Globus pallidus (tissue), 1 donor: ENCODE data around the gene ANO4.

Experiments
- DNase-seq: peaks from one replicate; pipeline ENCODE4 v3.0.0-alpha.2; 2015; ENCODE audit warnings: low spot score

ANO4 gene

DNA sequence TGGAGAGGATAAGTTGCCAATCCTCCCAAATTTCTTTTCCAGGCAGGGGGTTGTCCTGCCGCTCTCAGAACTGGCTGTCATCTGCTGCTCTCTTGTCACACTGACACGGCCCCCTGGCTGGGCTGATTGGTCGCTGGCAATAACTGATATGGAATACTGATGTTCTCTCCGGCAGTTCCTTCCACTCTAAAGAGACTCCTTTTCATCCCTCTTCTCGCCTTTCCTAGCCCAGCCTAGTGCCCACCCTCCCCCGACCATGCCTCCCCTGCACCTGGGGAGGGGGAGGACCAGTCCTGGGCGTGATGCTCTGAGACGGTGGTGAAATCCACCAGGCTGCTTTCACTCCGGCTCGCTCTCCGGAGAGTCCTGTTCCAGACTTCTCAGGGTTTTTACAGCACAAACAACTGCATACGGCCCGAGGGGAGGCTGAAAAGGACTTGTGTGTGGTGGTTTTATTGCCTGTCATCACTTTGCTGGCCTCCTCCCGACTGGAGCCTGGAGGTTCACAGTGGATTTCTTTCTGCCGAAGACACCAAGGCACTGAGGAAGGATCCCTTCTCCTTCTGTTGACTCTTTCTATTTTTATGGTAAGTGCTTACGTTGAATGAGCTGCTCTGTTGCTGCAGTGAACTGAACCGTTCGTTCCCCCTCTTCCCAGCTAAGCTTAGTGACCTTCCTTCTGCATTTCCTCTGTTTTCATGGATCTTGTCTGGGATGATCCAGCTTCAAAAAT is at the start of gene ANO4:
ANO4 (plus strand) TSS at position 336 of the 733 bp plus-strand sequence. CDS start 107,010 bp downstream, outside the sequence.
- DNase-seq, result peak; percentile 73

DNA sequence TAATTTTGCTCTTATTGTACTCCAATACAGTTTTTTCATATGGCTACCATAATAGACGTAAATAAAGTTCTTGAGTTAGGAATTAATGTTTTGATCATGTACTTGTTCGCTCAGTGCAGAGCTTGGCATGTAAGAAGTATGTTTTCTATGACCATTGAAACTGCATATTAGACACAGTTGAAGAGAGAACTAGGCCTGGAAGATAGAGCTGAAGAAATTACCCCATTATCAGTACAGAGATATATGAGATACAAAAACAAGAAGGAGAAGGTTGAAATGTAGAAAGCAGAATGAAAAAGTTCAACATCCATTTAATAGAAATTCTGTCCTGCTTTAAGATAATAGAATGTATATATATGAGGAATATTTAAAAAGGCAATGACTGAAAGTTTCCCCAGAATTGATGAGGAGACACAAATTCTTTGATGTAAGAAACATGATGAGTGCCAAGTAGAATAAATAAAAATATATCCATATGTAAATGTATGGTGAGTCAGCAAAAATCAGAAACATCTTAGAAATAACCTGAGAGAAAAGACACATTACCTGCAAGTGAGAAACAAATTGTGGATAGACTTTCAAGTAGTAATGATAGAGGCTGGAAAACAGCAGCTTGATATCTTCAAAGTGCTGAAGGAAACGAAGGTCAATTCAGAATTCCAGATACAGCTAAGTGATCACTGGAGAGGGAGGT is 49.1 kb upstream of the ANO4 start:
- DNase-seq, result no peak

DNA sequence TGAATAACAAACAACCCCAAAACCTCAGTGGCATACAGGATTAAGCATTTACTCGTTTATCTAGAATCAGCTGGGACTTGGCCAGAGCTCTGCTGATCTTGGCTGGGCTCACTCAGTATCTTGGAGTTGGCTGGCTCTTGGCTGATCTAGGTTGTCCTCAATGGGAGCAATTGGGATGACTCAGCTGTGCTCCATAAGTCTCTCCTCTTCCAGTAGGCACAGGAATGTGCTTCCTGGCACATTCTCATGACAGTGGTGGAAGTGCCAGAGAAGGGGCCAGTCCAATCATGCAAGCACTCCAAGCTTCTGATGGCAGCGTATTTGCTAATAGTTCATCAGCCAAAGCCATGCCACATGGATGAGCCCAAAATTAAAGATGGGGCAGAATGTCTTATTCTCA is 41.7 kb upstream of the ANO4 start:
- DNase-seq, result no peak

DNA sequence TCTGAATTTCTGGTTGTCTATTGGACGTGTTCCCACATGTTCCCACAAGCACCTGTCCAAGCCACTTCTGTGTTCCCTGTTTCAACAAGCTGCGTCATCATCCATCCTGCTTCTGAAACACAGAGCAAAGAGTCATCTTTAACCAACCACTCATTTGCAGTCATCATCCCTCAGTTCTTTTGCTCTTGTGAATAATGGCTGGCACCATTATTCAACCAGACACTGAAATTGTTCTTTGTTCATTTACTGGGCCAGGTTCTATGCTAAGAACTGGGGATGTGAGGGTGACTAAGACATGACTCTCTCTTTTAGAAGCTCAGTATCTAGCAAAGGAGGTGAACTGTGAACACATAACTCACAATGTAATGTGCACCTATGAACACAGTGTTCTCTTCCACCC is 40.7 kb upstream of the ANO4 start:
- DNase-seq, result no peak

DNA sequence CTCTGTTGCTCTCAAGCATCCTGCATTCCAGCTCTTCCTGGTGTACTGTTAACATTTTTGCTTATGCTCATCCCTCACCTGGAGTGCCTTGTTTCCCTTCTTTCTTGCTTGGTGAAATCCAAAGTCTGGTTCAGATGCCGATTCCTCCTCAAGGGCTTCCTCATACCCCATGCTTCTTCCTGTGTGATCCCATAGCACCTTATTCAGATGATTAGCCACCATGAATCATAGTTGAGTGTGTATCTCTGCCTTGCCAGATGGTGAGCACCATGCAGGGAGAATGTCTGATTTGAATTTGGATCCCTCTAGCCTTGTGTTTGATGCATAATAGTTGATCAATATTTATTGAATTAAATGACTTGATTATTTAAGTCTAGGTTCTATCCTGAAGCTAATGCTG is 39.4 kb upstream of the ANO4 start:
- no peak for DNase-seq

DNA sequence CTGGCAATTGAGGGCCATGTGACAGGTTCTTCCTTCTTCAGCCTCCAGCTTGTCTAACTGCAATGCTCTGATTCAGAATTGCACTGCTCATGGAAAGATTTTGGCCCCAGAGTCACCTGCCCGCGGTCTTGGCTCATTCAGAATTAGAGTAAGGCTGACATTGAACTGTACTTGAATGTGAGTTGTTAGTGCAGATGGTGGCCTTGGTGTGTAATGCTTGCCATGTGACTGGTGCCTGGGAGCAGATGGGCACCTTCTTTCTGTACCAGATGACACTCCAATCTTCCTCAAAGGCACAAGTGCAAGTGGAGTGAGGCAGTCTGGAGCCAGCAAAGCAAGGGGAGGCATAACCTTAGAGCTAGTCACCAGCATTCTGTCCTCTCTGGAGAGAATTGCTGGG is 36.5 kb upstream of the ANO4 start:
- no peak for DNase-seq

DNA sequence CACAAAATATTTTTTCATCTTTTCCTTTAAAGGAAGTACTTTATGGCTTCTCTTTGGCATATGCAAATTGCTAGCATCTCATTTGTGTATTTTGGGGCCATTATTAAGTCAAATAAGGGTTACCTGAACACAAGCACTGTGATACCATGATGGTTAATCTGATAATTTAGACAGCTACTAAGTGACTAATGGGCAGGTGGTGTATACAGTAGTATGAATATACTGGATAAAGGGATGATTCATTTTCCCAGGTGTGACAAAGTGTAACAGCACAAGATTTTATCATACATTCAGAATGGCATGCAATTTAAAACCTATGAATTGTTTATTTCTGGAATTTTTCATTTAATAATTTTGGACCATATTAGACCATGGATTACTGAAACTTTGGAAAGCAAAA is 27.2 kb upstream of the ANO4 start:
- no peak for DNase-seq

DNA sequence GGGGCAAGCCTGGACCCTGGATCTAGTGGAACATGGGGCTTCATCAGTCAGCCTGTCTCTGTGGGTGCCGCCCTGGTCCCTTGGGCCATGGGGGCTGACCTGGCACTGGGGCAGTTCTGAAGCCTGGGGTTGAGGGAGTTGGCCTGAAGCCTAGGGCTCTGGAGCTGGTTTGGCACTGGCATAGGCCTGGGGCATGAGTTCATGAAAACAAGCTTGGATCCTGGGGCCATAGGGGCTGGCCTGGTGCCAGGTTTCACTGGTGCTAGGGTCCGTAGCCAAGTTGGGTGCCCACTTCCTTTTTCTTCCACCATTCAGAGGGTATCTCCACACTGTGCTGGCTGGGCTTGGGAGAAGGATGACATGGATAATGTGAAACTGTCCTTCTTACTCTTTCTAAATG is 26.6 kb upstream of the ANO4 start:
- DNase-seq, result no peak

DNA sequence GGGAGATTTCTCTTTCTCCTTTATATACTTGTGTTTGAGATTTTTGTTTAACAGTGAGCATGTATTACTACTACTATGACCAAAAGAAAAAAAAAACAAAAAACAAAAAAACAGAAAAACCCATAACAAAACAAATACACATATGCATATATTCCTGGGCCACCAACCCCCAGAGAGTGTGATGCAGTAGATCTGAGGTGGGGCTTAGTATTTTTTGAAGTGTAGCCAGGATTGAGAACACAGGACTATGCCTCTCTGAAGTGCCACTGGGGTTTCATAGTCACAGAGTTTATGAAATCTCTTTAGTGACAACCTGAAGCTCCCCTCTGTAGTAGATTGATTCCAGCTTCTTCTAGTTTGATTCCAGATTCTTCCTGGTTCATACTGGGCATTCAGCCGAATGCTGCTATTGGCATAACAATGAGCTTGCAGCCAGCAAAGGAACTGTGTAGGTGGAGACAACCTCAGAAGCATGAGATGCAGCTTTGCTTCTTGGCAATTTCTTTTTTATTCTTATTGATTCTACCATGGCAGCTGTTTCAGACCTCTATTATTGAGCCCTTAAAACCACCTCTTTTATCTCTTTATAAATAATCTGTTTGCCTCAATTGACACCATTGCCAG is 15.5 kb upstream of the ANO4 start:
- DNase-seq, result no peak

DNA sequence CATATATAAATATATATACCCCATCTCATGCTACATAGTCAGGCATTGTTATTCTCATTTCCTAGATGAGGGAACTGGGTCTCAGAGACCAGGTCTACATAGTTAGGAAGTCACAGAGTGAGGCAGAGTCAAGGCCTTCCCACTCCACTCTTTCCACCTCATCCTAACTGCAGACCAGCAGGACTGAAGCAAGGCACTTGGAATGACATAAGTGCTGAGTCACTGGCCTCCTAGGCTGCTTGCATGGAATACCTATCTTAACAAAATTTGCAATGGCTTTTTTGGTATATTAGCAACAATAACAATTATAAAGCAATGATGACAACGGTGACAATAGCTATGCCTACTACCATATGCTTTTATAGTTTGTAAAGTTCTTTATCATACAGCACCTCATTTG is 5.4 kb upstream of the ANO4 start:
- no peak for DNase-seq

DNA sequence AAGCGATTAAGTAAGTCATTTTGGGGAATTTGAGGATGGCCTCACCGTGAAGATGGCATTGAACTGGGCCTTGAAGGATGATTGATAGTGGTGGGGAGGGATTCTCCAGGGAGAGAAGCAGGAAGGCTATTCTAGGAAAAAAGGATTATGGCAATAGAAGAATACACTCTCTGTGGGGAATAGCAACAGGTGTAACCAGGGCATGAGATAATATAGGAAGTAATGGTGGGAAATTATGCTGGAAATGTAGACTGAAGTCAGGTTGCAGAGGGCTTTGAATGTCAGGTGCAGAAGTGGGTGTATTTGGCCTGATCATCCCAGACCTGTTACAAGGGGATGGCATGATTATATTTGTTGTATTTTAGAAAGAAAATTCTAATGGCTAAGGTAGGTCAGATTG is 4.6 kb upstream of the ANO4 start:
- no peak for DNase-seq

DNA sequence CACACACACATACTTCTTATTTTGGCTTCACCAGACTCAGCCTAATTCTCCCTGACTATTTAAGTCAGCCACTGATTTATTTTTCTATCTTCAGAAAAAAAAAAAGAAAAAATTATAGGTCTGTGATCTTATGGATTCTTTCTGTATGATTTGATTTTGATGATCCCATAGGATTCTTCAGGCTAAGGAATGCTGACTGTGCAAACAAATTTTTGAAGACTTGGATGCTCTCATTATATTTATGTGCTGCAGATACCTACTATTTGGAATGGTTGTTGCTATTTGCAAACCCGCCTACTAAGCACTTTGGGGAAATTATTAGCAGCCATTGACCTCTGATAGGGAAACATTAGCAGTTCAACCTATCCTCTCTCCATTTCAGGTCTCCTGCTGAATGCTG is 4.0 kb upstream of the ANO4 start:
- DNase-seq, result no peak

DNA sequence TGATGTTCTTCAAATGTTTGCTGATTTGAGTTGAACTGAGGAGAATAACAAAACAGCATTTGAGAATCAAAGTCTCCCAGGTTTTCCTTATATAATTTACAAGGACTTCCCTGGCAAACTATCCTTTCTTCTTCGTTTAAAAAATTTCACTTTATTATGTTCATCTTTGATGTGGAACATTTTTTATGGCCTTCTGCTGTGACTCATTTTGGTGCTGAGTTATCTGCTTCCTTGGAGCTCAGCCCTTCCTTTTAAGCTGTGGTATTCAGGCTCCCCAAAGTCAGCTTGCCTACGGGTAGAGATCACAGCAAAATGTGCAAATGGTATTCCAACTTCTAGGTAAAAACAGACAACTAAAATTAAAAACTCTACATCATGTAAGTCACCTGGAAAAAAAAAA is 1.4 kb upstream of the ANO4 start:
- no peak for DNase-seq

DNA sequence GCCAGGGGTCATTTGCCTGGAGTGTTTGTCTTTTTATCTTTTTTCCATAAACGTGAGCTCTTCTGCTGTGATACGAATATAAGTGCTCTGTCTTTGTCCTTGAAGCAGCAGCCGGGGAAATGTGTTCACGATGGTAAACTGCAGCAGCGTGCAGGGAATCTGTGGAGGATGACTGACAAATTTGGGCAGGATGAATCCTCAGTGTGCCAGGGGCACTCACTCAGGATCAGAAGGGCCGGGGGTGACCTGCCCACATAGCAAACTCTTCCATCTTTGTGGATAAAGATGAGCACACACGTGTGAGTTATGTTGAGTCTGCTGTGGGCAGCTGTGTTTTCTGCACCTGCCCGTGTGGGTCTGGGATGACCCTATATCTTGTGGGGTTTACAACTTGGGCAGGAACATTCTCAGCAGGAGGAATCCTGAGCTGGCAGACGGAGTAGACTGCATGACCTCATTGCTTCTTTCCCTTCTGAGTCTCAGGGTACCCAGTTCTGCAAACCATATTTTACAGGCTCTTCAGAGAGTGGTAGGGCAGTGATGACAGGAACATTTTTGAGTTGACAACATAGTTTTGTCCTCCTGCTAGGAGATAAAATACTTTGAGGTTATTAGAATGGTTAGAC is 711 bp downstream of the ANO4 start:
- peak; percentile 58 for DNase-seq

DNA sequence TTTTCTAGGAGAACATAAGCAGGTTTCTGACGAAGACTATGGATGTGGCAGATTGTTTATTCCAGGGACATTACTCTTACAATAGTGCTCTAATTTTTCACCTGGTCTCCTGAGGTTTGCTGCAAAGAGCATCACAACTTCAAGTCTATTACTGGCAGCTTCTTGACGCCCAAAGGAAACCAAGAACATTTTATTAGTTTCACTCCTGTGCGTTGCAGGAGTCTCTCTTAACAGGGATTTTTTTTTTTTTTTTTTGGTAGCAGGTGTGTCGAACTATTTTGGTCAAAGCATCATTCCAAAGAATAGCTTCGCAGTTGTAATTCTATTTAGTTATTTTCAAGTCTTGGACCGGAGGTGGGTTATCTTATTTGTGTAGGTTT is 1.2 kb downstream of the ANO4 start:
- DNase-seq, result no peak

DNA sequence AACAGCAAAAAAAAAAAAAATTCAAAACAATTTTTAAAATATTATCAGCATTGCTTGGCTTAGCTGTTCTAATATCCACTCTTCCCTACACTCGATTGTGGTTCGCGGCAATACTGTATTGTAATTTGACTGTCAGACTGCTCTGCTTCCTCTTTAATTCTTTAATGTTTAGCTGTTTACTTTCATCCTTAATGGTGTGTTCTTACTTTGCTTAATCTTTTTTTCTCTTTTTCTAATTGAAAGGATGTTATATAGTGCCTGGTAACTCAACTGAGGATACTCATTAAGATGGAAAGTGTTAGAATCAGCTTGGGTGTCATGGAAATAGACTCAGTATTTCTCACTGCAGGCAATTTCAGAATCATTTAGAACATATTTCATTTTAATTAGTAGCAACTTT is 2.0 kb downstream of the ANO4 start:
- DNase-seq, result peak; percentile 55

DNA sequence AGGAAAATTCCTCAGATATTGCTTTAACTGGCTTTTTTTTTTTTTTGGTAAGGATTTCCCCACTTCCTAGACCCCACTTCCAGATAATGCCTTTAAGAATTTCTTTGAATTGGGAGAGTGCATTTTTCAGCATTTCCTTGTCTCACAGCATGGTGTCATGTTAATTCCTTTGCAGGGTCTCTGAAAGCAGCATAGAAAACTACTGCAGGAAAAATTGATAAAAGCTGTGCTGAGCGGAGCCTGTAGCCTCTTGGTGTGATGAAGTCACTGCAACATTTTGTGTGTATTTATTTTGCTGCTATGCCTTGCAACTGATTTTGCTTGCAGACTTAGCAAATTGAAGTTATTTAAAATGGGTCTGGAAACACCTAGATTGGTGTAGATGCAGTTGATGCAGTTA is 2.7 kb downstream of the ANO4 start:
- peak; percentile 72 for DNase-seq

DNA sequence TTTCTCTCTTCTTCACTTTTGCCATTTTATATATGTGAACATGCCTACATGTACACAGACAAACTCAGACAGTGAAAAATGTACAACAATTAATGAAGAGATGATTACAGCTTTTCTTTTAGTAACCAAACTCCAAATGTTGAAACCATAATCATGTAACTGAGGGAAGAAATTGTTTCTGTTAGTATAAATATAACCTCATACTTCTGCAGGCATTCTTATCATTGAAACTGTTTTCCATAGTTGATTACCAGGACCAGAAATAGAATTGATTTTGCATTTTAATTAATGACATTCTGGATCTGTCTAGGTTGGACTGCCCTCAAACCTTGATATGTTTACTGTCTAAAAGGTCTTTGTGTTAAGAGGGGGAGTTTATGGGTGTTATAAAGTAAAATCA is 3.2 kb downstream of the ANO4 start:
- DNase-seq, result no peak

DNA sequence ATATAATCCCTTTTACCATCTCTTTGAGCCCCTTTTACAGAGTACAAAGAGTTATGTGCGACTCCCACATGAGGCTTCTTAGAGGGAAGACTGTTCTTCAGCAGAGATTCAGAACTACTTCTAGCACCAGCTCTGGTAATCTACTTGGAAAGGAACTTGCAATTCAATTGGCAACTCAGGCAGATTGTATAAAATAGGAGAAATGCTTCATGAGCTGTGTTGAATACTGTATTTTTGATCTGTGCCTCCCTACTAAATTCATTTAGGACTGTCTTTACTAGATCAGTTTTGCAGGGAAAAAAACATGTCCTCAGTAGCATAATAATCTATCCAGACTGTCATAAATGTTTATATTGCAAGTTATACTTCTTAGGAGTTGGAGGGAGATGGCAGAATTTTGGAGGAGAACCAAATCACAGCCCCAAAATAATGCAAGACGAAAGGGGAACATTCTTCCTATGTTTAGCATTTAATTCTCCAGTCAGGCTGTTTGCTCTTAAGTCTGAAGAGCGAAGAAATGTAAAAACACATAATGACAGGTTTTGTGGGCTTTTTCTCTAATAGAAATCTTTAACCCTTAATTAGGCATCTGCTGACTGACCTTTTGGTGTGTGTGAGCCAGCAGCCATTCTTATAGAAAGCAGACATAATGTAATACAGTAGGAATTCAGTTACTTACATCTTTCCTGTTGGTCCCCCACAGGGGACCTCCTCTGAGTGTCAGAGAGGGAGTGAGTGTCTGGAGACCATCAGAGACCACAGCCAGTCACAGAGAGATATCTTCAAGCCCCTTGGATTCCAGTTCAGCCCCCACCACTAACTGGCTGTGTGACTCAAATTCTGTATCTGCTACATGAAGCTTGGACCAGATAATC is 3.9 kb downstream of the ANO4 start:
- DNase-seq, result peak; percentile 54

DNA sequence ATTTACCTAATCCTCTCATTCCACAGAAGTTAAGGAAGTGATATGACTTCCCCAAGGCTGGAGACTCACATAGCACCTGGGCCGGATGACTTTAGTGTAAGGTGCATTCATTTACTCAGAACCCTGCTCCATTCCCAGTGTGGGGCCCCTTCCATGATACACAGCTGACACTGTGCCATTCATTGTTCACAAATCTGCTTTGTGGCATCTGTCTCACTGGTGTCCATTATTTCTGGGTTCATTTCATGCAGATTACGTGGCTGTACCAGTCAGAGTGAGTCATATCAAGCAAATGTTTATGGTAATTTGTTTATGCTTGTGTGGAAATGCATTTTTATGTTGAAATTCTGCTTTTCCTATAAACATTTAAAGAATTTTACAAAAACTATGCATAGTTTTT is 5.2 kb downstream of the ANO4 start:
- DNase-seq, result peak; percentile 87

DNA sequence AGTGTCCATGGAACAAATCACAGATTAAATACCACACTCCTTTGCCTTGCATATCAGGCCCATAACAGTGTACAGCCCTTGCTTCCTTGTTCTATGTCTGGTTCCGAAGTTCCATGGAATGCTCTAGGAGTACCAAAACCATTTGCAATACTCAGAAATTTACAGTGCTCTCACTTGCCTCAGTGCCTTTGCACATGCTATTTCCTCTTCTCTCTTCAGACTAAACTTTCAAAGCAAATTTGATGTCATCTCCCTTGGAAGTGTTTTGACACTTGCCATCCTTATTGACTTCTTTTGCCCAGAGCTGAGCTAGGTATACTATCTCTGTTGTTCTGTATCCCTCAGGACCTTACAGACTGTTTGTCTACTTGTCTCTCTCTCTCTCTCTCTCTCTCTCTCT is 6.1 kb downstream of the ANO4 start:
- peak; percentile 24 for DNase-seq

DNA sequence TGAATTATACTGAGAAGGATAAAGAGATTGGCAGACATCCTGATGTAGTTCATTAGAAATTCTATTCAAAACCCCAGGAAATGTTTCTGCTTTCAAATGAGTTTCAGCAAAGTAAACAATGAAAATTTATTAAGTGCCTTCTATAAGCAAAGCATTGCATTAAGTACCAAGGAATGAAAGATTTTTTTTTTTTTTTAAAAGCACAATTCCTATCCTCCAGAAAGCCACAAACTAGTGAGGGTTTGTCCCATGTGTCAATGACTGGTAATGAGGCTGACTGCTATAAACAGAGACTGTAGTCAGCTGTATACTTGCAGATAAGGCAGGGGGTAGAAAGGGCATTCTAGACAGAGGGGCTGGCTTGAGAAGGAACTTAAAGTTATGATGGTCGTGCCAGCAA is 6.7 kb downstream of the ANO4 start:
- peak; percentile 47 for DNase-seq
